Germinal center (tissue), 1 donor: ENCODE data around the gene CACNA1S.

ENCODE experiments used
- DNase-seq: peaks from one replicate; pipeline ENCODE4 v3.0.0; 2012; ENCODE audit warnings: mixed read lengths, low spot score

CACNA1S gene

DNA sequence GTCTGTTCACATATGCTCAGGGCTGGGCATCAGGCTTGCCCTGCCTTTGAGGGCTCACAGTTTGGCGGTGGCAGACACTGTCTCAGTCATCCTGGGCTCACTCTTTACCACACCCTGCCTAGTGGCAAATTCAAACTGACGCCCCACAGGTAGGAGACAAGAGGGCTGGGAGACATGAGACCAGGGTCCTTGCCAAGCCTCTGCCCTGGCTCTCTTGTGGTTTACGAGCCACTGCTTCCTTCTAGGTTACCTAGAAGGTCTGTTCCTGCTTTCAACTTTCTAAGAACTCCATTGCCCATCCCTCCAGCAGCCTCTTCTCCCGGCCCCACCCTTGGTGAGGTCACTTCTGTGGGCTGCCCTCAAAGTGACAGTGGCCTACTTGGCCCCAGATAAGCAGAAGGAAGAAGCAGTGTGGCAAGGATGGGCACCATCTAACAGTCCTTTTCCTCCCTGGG lies 99.2 kb downstream of the CACNA1S start:
- no peak for DNase-seq

DNA sequence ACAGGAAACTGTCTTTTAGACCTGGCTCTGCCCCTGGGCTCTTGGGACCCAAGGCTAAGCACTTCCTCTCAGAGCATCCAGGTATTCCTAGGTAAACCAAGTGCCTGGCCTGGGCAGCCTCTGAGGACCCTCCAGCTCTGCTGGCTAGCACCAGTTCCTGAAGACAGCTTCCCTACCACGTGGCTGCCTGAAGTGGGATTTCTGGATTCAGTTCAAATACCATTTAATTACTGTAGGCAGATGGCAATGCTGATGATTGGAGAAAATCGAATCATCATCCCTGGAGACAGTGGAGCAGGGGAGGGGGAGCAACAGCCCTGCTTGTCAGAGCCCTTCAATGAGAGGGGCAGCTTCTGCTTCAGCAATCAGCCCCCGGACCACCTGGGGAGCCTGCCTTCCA lies 100.6 kb downstream of the CACNA1S start:
- DNase-seq = no peak

DNA sequence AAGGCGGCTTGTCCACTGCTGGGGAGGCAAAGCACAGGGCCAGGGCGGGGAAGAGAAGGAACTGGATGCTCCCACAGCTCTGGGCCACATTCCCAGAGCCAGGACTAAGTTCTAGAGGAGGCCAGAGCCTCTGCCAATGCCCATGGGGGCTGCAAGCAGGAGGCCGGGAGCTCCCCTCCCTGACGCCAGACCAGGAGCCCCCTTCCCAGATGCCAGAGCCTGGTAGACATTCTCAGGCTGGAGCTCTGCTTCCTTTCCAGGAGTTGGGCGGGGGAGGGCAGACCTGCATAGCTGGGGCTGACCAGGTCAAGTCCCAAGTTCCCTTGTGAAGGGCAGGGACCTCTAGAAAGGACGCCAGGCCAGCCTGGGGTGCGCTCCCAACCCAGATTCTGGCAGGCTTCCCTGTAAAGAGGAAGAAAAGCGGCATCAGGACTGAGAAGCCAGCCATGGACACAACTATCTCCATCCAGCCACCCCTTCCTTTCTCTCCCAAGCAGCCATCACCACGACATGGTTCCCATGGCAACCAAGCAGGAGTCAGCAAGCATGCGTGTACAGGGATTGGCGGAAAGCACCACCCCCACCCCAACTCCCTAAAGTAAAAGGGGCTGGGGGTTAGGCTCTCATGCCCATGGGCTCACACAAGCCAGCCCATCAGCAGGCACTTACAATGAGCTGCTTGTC lies 102.1 kb downstream of the CACNA1S start:
- no peak for DNase-seq

DNA sequence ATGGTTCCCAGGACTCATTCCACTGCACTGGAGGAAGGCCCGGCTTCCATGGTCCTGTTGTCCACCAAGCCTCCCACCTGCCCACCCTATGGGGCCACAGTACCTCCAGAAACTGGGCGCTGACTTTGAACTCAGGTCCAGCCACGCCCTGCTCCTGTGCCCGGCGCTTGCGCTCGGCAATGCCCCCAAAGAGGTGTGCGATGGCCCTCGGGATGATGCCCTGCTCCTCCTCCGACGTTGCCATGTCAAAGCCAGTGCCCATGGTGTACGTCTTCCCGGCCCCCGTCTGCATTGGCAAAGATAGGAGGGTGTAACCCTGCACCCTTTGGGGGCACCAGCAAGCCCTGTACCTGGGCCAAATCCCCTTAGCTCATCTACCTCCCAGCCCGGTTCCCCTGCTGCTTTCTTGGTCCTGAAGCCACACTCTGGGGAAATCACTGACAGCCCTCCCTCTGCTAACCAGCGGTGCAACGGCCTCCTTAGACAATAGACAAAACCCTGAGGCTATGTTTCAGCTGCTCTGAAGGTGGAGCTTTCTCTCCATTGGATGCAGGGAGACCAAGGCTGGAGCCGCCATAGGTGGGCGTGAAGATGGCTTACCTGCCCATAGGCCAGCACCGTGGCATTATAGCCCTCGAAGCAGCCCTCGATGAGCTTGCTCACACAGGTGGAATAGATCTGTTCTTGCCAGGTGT lies 103.4 kb downstream of the CACNA1S start:
- DNase-seq = no peak

DNA sequence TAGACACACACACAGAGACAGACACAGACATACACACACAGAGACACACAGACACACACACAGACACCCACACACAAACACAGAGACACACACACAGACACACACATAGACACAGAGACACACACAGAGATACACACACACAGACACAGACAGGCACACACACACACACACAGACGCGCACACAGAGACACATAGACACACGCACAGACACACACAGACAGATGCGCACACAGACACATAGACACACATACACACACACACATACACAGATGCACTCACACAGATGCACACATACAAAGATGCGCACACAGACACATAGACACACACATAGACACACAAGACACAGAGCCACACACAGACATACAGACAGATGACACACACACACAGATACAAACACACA lies 104.7 kb downstream of the CACNA1S start:
- no peak for DNase-seq

DNA sequence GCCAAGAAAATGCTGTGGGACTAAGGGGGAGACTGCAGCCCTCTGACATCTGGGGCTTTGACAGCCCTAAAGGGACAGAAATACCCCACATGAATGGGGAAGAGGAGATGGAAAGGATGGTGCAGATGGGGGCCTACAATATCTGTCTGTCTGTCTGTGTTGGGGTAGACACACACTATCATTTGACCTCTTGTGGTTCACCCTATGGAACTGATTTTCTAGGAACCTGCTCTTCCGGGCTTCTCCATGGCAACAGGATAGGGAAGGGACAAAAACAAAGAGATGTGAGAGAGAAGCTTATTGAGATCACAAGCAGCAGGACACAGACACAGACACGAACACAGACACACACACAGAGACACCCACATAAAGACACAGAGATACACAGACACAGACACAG lies 105.8 kb downstream of the CACNA1S start:
- no peak for DNase-seq

DNA sequence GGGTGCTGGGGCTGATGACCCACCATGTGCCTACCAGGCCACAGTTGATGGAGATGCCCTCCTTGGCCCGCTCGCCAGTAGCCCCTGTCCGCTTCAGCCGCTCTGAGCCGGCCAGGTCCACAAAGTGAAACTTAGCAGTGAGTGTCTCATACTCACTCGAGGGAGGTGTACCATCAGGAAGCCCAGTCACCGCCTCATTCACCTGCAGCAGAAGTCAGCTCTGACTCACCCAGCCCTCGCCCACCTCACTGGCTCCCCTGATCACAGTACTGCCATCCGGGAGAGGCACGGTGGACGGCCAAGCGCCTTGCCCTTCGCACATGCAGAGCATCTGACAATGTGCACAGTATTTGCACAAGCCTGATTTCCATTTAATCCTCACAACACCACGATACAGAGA lies 107.5 kb downstream of the CACNA1S start:
- DNase-seq = no peak

DNA sequence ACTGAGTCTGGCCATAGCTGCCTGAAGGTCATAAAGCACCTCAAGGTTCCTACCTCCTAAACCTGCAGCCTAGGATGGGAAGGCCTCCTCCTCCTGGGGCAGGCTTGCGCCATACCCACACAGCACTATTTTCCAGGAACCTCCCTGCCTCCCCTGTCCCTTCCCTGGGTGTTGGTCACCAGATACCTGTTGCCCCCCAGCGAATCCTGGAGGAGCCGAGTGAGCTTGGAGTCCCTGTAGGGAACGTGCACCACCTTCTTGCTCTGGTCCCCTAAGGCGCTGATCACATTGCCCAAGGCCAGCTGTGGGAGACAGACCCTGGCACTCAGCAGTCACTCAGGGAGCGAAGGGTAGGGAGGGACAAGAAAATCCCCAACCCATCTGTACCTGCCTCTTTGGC lies 108.1 kb downstream of the CACNA1S start:
- no peak for DNase-seq

DNA sequence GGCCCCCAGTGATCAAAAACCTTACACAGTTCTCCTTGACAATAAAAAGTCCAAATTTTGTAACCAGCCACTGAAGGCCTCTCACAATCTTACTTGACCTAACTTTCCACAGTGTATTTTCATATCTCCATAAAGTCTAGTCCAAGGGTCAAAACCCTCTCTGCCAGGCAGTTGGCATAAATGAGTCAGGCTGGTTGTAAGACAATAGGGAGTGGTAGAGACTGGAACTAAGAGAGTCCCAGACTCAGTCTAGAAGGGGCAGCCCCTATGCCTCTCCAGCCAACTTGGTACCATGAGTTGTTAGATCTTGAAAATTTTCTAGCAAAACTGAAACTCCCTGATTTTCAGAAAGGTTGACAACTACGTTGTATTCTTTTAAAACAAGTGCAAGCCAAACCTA lies 109.7 kb downstream of the CACNA1S start:
- no peak for DNase-seq

DNA sequence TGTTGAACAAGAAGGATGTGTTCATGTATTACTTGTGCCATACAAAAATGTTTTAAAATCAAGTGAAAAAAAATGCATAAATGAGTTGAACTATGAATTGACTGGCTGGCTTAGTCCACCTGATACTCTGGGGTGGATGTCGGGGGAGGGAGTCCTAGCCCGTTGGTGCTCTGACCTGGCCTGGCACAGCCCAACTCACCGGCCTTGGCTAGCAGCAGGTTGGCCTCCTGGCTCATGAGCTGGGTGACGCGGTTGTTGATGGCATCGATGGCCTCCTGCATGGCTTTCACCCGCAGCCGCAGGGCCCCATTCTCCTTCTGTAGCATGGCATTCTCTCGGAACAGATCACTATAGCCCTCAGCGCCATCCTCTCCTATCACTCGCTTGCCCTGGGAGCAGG lies 110.3 kb downstream of the CACNA1S start:
- no peak for DNase-seq

DNA sequence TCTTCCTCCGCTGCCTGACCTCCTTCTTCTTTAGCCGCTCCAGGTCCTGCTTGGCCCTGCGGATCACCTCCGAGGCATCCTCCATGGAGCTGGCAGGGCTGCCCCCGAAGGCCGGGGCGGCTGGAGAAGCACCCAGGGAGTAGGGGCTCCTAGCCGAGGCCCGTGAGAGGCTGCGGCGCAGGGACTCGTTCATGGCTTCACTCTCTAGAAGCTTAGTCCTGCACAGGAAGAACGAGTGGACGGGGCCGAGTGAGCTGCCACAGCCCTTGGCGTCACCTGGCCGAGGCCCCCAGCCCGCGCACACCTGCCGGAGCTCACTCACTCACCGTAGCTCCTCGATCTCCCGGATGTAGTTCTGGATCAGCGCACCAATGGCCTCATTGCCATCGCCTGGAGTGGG lies 111.8 kb downstream of the CACNA1S start:
- DNase-seq = no peak

DNA sequence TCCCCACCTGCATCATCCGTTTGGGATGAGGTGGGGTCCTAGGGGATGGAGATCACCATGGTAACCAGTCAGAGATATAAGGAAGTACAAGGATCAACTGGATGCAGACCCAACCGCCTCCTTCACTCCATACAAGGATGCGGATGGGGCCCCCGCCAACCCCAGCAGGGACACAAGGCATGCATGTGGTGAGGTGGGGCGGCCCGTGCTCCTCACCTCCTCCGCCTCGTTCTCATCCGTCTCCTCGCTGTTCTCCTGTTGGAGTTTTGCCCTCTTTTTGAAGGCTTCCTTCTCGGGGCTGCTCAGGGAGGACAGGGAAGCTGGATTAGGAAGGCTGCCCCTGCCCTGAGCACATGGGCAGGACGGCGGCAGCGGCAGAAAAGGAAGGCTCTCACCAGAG lies 112.6 kb downstream of the CACNA1S start:
- DNase-seq = no peak

DNA sequence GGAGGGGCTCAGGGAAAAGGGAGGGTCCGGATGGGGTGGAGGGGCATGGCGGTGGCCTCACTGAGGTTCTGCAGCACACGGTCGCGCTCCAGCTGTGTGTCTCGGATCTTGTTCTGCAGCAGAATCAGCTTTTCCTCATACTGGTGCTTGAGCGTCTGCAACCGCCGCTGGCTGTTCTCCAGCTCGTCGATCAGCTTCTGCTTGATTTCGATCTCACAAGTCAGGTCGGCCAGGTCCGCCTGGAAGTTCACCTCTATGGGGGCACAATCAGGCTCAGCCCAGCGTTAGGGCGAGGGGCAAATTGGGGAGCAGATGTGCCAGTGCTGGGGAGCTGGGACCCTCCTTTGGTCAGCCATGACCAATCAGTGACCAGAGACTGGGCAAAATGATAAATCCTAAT lies 113.9 kb downstream of the CACNA1S start:
- no peak for DNase-seq

DNA sequence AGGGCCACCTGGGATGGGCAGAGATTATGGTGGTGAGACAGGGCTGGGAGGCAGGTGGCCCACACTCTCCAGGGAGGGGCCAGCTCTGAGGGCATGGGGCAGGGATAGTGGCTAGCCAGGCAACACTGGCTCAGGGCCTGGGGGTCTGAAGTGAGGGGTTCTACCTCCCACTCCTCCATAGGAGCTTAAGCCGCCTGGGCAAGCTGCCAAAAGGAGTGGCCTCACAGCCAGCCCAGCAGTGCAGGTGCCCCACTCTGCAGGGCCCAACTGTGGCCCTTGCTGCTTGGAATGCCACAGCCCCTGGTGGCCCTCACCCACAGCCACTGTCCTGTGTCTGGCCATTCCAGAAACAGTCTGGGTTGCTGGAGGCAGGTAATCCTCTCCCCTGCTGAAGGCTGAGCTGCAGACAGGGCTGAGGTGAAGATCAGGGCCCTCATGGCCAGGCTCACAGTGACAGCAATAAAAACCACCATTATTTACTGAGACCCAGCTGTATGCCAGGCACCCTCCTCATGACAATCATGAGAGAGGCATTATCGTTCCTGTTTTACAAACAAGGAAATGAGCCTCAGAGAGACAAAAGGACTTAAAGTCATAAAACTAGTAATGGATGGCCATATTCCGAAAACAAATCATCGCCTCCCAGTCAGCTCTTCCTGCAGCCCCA lies 119.7 kb downstream of the CACNA1S start:
- no peak for DNase-seq

DNA sequence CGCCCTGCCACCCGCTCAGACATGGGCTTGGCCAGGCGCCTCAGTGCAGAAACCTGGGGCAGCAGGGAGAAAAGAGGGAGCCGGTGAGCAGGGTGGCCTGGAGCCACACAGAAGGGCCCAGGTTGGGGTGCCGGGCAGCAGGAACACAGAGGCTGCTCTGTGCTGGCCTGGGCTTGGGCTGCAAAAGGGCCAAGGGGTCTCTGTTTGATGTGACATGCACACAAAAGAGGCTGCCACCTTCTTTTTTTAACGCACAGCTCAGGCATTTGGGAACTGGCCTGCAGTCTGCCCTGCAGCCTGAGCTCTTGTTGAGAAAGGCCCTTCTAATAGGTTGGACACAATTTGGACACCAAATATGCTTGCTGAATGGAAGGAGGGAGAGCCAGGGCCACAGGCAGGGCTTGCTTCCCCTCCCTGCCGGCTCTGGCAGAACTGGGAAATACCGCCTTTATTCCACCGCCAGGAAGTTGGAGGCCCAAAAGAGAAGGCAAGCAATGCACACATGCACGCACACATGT lies 121.1 kb downstream of the CACNA1S start:
- DNase-seq = no peak

DNA sequence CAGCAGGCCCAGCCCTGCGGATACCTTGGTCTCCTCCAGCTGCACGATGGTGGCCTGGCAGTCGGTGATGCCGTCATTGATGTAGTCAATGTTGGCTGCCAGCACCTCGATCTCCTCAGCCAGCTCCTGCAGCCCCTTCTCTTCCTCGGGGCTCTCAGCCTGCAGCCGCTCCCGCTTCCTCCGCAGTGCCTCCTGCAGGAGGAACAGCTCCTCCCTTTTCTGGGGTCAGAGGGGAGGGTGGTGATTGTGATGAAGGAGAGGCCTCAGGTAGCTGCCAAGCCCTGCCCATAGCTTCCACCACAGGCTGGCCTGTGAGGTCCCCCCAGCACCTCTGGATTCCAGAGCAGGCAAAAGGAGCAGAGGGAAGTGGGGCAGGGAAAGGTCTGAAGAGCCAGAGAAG lies 122.1 kb downstream of the CACNA1S start:
- DNase-seq = no peak
